ENCODE data around the gene NFATC2.

DNA sequence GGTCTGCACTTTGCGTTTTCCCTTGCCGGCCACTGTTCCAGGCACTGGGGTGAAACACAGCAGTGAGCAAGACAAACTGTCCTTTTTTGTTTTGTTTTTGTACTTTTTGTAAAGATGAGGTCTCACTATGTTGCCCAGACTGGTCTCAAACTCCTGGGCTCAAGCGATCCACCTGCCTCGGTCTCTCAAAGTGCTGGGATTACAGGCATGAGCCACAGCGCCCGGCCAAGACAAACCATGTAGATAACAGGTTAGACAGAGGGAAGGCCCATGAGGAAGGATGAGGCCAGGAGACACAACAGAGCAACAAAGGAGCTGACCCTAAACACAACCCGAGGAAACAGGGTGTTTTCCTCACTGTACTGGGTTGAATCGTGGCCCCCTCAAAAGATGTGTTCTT is 165.4 kb downstream of the NFATC2 start:
- TF ChIP-seq, protein P1, sequence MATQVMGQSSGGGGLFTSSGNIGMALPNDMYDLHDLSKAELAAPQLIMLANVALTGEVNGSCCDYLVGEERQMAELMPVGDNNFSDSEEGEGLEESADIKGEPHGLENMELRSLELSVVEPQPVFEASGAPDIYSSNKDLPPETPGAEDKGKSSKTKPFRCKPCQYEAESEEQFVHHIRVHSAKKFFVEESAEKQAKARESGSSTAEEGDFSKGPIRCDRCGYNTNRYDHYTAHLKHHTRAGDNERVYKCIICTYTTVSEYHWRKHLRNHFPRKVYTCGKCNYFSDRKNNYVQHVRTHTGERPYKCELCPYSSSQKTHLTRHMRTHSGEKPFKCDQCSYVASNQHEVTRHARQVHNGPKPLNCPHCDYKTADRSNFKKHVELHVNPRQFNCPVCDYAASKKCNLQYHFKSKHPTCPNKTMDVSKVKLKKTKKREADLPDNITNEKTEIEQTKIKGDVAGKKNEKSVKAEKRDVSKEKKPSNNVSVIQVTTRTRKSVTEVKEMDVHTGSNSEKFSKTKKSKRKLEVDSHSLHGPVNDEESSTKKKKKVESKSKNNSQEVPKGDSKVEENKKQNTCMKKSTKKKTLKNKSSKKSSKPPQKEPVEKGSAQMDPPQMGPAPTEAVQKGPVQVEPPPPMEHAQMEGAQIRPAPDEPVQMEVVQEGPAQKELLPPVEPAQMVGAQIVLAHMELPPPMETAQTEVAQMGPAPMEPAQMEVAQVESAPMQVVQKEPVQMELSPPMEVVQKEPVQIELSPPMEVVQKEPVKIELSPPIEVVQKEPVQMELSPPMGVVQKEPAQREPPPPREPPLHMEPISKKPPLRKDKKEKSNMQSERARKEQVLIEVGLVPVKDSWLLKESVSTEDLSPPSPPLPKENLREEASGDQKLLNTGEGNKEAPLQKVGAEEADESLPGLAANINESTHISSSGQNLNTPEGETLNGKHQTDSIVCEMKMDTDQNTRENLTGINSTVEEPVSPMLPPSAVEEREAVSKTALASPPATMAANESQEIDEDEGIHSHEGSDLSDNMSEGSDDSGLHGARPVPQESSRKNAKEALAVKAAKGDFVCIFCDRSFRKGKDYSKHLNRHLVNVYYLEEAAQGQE (IDR thresholded peaks at IDR 0.05; ENCODE audit: insufficient read depth in 1 of 2, low read depth in 2 of 2, low read length in 2 of 2), result no peak
- no peak for TF ChIP-seq SIN3A (IDR thresholded peaks at IDR 0.05; ENCODE audit: borderline replicate concordance, insufficient read depth, low read length)
- no peak for TF ChIP-seq POLR2AphosphoS5 (IDR thresholded peaks at IDR 0.05; ENCODE audit: low read depth, low read length)
- TF ChIP-seq TAF1 (IDR thresholded peaks at IDR 0.05; ENCODE audit: borderline replicate concordance, insufficient read depth, low read length), result no peak
- TF ChIP-seq FOXP2 (optimal IDR thresholded peaks at IDR 0.05; ENCODE audit: borderline replicate concordance, extremely low read depth, extremely low read length, insufficient read depth), result no peak

All from PFSK-1 (cell line).